VCaP (cell line): ENCODE data around the gene SLC4A4.

ENCODE experiments used
- H3K27ac ChIP-seq: fragments of 450-650 bp; 2 replicates; pipeline ENCODE4 v1.5.1; 2017
- CTCF ChIP-seq: fragments of 450-650 bp; conservative IDR thresholded peaks from 2 replicates; pipeline ENCODE4 v1.5.1; 2017; ENCODE audit warnings: mild to moderate bottlenecking, moderate library complexity

SLC4A4 gene

DNA sequence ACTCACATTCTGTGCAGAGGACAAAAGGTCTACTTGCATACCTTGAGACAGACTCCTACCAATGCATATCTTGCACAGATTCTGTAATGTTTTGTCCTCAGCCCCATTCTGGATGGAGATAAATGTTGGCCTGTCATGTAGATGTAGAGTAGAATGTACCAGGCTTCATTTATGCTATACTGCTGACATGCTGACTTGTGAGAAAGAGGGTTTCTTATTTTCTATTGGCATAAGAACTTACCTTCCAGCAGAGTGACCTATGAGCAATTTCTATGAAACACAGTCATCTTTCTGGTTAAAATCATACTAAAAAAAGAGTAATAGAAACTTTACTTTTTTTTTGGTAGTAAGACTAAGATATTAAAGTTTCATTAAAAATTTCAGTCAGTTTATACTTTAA is 17.2 kb downstream of the SLC4A4 start:
- no peak for TF ChIP-seq CTCF
- H3K27ac ChIP-seq: no peak overlapping the region

GRCh38 chr4:71356924-71357663 is 18.3 kb downstream of the SLC4A4 start:
- no peak for TF ChIP-seq CTCF
- no peak overlapping the region for H3K27ac ChIP-seq

DNA sequence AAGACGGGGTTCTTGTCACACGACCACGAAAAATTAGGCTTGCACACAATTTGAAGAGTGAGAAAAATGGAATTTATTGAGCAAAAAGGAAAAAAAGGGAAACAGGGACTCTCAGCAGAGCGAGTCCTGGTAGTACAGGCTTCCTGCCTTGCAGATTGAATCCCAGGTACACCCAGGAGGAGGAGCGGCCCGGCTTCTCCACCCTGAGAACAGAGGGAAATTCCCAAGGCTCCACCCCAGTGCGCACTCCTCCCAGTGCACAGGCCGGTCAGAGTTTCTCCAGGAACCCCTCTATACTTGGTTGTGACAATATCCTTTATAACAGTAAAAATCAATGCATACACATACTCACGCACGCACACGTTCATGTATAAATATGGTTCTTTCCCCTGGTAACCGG is 22.0 kb downstream of the SLC4A4 start:
- no peak for TF ChIP-seq CTCF
- H3K27ac ChIP-seq: no peak overlapping the region

DNA sequence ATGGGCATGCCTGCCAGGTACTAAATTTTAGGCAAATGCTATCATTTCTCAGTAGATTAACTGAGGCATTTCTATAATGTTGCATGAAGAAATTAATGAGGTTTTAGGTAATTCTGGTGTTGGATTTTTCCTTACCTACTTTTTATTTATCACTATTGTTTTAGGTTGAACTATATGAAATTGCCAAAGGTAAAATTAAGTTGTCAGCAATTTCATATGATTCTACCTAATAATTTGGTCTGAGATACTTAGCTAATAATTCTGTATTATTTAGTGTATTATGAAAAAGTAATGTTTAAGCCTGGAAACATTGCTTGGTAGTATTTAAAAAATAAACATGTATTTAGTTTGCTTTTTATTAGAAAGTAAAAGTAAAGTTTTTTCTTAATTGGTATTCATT is 22.7 kb downstream of the SLC4A4 start:
- H3K27ac ChIP-seq: no peak overlapping the region
- TF ChIP-seq CTCF: no peak

- H3K27ac ChIP-seq: no peak overlapping the region
- TF ChIP-seq CTCF: no peak
Observed at GRCh38 chr4:71366766-71367165, 27.9 kb downstream of the SLC4A4 start.

DNA sequence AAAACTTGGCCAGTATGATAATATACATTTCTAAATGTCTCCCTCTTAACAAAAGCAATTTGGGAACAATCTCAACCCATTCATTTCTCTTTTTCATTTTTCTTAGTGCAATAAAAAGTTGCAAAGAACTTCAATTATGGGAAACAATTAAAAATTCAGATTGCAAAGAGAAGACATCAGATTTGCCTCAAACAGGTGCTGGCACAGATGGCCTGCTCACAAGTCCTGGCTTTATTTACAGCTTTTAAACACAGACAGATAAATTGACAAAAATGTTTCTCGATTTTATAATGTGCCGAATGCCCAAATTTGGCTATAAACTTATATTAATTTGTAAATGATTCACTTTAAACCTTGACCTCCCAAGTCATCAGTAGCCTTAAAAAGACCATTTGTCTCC is 28.7 kb downstream of the SLC4A4 start:
- H3K27ac ChIP-seq: no peak overlapping the region
- no peak for TF ChIP-seq CTCF

GRCh38 chr4:71368906-71369305 is 30.1 kb downstream of the SLC4A4 start:
- TF ChIP-seq CTCF: no peak
- H3K27ac ChIP-seq: no peak overlapping the region
